Endothelial cell of umbilical vein (primary cell): ENCODE results near the gene DUT.

ENCODE experiments used
- CTCF ChIP-seq, 2 donors: IDR thresholded peaks; 1 replicate in 1 of 2; 2 replicates in 1 of 2; pipeline ENCODE4 v1.5.1; 2011; ENCODE audit warnings: low read length in 2 of 2, mild to moderate bottlenecking in 2 of 2, moderate library complexity in 2 of 2, control low read depth in 1 of 2, inconsistent platforms in 1 of 2, low read depth in 1 of 2; ENCODE audit not compliant: insufficient read depth in 1 of 2; ENCODE audit errors: extremely low read depth in 1 of 2
- JUN ChIP-seq: IDR thresholded peaks from 2 replicates; pipeline ENCODE4 v1.6.1; 2011; ENCODE audit warnings: borderline replicate concordance, low read depth; ENCODE audit not compliant: insufficient read length, insufficient read depth
- POLR2AphosphoS5 ChIP-seq: IDR thresholded peaks from 2 replicates; pipeline ENCODE4 v1.6.1; 2012; ENCODE audit warnings: low read depth, mild to moderate bottlenecking, control low read depth, low read length, moderate library complexity; ENCODE audit not compliant: insufficient read depth

- TF ChIP-seq POLR2AphosphoS5 (no peak), CTCF (IDR thresholded peaks at IDR 0.05; ENCODE audit: extremely low read depth in 1 of 2, insufficient read depth in 1 of 2, low read depth in 1 of 2, low read length in 2 of 2) (no peak), JUN (no peak)
Observed at GRCh38 chr15:48371550-48371949, 40.3 kb downstream of the DUT start.
